ENCODE data around the gene NR2F1-AS1. TPM values are rescaled to one million over a fixed set of nuclear protein-coding genes. Genes with fewer than 3 reads are reported as not detected.
A peak's percentile ranks its signal among the peaks of the same experiment; 100 is the strongest.

Gene NR2F1-AS1
- total RNA-seq, 1 donor from 2014 or later: not detected

DNA sequence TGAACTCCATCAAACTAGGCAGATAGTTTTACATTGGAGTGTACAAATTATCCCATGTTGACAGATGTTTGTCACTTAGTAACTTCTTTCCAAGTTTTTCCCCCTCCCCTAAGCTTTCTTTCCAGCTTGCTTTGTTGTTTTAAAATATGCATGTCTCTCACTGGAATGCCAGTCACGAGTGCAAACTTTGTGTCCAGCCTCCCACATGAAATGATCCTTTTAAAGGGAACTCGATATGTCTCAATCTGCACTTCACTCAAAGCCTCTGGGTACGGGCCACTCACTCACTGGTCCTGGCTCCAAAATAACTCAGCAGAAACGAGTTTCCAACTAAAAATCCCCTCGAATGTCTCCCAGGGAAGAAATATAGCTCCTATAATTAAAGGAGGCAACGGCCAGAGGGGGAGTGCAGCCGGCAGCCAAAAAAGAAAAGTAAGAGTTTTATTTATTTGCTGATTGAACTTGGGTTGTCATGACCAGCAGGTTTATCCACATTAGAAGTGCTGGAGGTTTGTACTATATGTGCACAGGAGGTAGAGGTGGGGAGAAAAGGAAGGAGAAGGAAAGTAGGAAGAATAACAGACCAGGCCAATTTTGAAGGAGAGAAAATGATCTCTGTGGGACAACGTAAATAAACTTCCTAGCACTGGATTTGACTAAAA, 19.5 kb upstream of the NR2F1-AS1 start:
- peaks cover 7% of the 10 kb centered on the region for H3K9me3 Mint-ChIP-seq
- H3K4me1 Mint-ChIP-seq (ENCODE audit: low read depth): no peaks in the 10 kb centered on the region
- H3K27ac Mint-ChIP-seq: no peak overlapping the region
- H3K27me3 Mint-ChIP-seq (ENCODE audit: insufficient read depth): peaks cover 30% of the 10 kb centered on the region
- intact Hi-C loops (cut with micrococcal nuclease): no loop called here
- H3K36me3 Mint-ChIP-seq (ENCODE audit: low read depth): peaks cover 8% of the 10 kb centered on the region
- DNase-seq (ENCODE audit: low spot score): no peak
- no peak overlapping the region for H3K4me3 Mint-ChIP-seq

DNA sequence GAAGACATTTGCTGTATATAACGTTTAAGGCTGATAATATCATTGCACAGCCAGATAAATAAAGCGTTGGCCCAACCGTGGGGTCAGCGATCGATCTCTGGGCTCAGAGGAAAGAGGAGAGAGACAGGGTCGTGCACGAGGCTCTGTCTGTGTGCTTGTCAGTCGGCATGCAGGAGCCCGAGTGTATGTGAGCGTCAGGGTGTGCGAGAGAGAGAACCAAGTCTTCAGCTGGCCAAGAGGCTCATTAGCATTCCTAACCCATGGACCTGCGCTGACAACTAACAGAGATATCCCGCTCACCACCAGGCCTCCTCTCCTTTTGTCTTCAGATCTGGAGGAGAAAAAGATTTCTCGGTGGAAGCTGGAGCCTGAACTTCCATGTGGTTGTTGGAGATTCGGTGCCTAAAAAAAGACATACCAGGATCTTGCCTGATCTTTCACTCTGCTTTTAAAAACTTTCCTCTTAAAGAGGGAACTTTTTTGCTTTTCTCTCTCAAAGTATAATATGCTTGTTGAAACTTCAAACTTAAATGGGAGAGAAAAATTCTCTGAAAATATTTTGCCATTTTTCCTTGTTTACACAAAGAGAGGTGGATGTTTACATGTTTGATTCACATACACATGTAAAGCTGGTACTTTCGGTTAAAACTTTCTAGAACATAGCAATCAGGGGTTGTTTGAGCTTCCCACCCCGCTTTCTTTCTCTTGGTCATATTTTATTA, 18.5 kb upstream of the NR2F1-AS1 start:
- Mint-ChIP-seq H3K9me3 (peaks cover 11% of the 10 kb centered on the region), H3K4me3 (no peak overlapping the region), H3K27ac (no peak overlapping the region), H3K36me3 (ENCODE audit: low read depth) (peaks cover 6% of the 10 kb centered on the region), H3K4me1 (ENCODE audit: low read depth) (no peaks in the 10 kb centered on the region), H3K27me3 (ENCODE audit: insufficient read depth) (peaks cover 29% of the 10 kb centered on the region)
- no peak for DNase-seq (ENCODE audit: low spot score)
- intact Hi-C loops (cut with micrococcal nuclease): no loop called here

DNA sequence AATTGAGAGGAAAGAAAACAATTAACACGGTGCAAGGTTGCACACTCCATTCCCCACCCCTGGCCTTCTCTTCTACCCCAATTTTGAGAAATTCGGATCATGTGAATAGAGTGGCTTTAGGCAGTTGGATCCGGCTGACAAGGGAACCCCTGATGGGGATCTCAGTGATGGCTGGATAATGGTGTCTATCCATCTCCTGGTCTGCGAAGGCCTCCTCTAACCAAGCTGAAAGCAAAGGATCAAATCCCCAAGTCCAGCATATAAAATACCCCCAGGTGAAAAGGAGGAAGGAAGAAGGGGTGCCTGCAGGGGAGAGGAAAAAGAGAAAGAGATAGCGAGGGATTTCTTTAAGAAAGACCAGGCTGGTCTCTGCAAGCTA, 18.0 kb upstream of the NR2F1-AS1 start:
- no peak overlapping the region for H3K27ac Mint-ChIP-seq
- H3K9me3 Mint-ChIP-seq: peaks cover 11% of the 10 kb centered on the region
- H3K4me3 Mint-ChIP-seq: no peak overlapping the region
- H3K36me3 Mint-ChIP-seq (ENCODE audit: low read depth): peaks cover 6% of the 10 kb centered on the region
- no peak for DNase-seq (ENCODE audit: low spot score)
- no peaks in the 10 kb centered on the region for H3K4me1 Mint-ChIP-seq (ENCODE audit: low read depth)
- H3K27me3 Mint-ChIP-seq (ENCODE audit: insufficient read depth): peaks cover 32% of the 10 kb centered on the region
- intact Hi-C loops (cut with micrococcal nuclease): no loop called here

DNA sequence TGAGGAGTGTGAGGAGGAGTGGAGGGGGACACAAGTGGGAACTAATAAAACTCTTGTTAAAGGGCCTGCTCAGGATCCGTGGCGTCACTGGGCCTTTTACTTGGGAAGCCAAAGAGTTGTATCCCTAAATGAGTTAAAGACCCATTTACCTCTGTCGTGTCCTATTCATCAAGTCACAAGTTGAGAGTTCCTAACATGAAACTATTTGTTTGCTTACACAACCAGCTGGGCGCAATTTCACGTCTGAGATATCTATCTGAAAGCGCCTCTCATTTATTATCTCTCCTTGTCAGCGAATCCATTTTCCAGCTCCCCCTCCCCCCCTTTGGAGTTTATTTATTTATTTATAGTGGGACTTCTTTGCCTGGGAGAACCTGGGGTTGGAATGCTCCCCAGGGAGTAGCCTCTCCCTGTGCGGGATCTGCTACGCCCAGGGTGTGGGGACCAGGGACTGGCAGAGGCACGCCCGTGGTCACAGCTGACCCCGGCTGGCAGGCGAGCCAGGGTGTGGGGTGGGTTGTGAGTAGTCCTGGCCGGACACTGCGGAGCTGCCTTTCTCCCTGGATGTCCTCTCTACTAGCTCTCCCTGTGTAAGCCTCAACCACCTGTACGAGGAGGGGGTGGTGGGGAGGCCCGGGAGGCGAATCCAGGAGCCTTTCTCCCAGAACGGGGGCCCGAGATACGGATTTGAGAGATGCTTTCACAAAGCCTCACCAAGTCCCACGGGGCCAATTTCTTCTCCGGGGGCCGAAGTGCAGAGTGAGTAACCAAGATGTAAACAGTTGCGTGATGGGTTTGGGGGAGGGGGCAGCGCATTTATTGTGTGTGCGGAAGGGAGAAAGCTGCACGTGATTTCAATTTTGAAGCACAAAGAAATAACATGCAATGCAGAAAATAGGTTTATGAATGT, 17.3 kb upstream of the NR2F1-AS1 start:
- H3K27me3 Mint-ChIP-seq (ENCODE audit: insufficient read depth): peaks cover 33% of the 10 kb centered on the region
- H3K27ac Mint-ChIP-seq: no peak overlapping the region
- DNase-seq (ENCODE audit: low spot score): no peak
- H3K9me3 Mint-ChIP-seq: peaks cover 11% of the 10 kb centered on the region
- no peaks in the 10 kb centered on the region for H3K4me1 Mint-ChIP-seq (ENCODE audit: low read depth)
- intact Hi-C loops (cut with micrococcal nuclease): no loop called here
- peaks cover 7% of the 10 kb centered on the region for H3K36me3 Mint-ChIP-seq (ENCODE audit: low read depth)
- H3K4me3 Mint-ChIP-seq: no peak overlapping the region

DNA sequence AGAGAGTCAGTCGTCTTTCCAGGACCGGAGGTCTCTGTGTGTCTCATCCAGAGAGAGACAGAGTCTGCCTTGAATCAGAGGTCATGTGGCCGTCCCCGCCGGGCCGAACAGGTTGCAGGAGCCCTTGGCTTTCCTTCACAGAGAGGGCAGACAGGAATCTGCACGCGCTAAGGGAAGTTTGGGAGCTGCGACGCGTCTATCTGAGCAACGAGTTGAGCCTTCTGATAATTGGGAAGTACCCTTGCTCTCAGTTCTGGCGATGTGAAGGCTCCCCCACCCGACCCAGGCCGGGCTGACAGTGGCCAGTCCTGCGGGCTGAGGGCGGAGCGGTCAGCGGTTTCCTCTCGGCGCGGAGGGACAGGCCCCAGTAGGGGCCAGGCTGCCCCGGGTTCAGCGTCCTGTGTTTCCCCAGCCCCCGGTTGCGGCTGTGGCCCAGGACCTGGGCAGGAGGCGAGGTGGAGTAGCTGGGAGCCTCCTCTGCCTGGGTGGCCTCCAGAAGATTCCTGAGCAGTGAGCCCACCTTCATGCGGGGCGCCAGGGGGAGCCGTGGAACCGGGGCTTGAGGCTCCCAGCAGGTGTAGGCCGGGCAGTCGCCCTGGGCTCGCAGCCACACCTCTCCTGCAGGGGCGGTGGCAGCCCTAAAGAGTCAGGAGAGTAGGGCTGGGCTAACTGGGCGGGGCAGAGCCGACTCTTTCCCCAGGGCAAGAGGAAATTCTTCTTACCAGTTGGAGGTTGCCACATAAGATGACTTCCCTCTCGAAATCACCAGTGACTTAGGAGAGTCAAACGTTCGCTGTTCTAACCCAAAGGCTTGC, 15.9 kb upstream of the NR2F1-AS1 start:
- peaks cover 45% of the 10 kb centered on the region for H3K27me3 Mint-ChIP-seq (ENCODE audit: insufficient read depth)
- no peaks in the 10 kb centered on the region for H3K4me1 Mint-ChIP-seq (ENCODE audit: low read depth)
- no peak for DNase-seq (ENCODE audit: low spot score)
- H3K27ac Mint-ChIP-seq: no peak overlapping the region
- peaks cover 7% of the 10 kb centered on the region for H3K36me3 Mint-ChIP-seq (ENCODE audit: low read depth)
- H3K4me3 Mint-ChIP-seq: no peak overlapping the region
- intact Hi-C loops (cut with micrococcal nuclease): no loop called here
- peaks cover 11% of the 10 kb centered on the region for H3K9me3 Mint-ChIP-seq

DNA sequence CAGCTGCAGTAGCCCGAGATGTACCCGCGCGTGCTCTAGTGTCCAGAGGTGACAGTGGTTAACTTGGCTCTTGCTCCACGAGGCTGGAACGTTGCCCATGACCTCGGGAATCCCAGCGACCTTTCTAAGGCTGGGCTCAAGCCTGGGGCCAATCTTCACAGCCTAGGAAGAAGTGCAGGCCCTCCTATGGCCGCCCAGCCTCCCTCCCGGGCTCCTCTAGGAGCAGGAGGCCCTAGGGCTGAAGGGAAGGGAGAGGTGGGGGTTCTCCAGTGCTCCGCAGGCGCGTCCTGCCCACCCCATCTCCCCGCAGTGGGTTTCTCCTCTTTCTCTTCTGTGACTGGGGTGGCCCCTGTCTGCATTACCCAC, 15.3 kb upstream of the NR2F1-AS1 start:
- Mint-ChIP-seq H3K27me3 (ENCODE audit: insufficient read depth) (peaks cover 50% of the 10 kb centered on the region), H3K27ac (peak overlapping the region; percentile 47), H3K4me3 (no peak overlapping the region), H3K9me3 (peaks cover 11% of the 10 kb centered on the region), H3K36me3 (ENCODE audit: low read depth) (peaks cover 7% of the 10 kb centered on the region), H3K4me1 (ENCODE audit: low read depth) (no peaks in the 10 kb centered on the region)
- intact Hi-C loops (cut with micrococcal nuclease): no loop called here
- no peak for DNase-seq (ENCODE audit: low spot score)

DNA sequence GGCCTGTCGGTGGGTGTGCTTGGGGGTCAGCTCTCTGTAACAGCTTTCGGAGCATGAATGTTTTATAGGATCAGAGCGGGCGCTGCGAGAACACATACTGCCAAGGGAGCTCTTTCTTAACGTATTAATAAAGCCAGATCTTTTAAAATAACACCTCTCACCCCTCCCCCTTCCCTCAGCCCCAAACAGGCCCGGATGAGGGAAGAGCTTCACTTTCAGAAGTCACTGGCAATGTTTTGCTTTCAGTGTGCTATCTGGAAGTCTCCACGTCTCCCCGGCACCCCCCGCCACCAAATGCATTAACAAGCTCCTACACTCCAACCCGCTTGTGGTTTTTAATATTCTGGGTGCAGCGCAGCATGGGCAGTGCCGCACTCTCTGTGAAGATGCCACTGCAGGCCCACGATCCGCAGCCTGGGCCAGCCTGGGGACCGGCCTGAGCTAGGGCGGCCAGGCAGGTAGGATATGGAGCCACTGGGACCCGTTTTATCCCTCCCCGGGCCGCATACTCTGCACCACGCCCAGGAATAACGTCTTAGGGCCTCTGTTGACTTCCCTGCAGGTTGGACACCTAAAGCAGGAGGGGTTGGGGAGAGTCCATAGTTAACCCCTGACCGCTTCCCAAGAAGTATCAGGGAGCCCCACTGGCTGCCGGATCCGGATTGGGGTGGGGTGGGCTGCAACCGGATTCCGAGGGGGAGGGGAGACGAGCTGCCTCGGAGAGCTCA, 14.6 kb upstream of the NR2F1-AS1 start:
- intact Hi-C loops (cut with micrococcal nuclease): no loop called here
- no peak for DNase-seq (ENCODE audit: low spot score)
- peaks cover 7% of the 10 kb centered on the region for H3K36me3 Mint-ChIP-seq (ENCODE audit: low read depth)
- H3K27ac Mint-ChIP-seq: no peak overlapping the region
- H3K9me3 Mint-ChIP-seq: peaks cover 11% of the 10 kb centered on the region
- peaks cover 57% of the 10 kb centered on the region for H3K27me3 Mint-ChIP-seq (ENCODE audit: insufficient read depth)
- no peak overlapping the region for H3K4me3 Mint-ChIP-seq
- no peaks in the 10 kb centered on the region for H3K4me1 Mint-ChIP-seq (ENCODE audit: low read depth)

DNA sequence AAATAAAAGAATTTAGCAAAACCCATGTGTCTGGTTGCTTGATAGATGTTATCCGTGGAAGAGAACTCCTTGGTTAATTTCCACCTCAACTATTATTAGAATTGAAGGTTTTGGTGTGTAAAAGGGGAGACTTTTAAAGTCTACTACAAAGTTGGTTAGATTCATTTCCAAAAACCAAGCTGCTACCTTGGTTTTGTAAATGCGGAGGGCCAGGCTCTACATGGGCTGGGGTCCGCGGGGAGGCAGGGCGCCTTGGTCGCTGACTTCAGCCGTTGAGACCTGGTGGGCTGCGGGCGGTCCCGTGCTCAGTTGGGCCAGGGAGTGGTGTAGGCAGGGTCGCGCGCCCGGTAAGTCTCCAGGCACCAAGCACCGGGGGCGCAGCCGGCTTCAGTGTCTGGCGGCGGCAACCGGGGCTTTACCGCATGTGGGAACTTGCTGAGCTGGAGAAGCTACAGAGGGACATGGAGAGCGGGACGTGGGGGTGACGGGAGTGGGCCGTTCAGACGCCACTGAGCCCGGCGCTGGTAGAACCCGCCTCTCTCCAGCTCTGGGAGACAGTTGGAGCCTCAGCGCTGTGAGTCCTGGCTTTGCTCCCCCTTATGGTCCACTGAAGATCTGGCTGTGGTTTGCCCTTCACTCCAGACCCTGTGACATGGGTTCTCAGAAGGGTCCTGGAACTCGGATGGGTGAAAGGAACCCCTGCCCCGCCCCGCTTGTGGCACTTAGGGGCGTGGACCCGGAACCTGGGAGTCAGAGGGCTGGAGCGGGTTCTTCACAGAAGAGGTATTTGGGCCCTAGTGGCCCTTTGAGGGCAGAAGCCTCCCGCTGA, 13.8 kb upstream of the NR2F1-AS1 start:
- Mint-ChIP-seq H3K36me3 (ENCODE audit: low read depth) (peaks cover 7% of the 10 kb centered on the region), H3K27ac (no peak overlapping the region), H3K27me3 (ENCODE audit: insufficient read depth) (peaks cover 62% of the 10 kb centered on the region), H3K9me3 (peaks cover 11% of the 10 kb centered on the region), H3K4me3 (no peak overlapping the region), H3K4me1 (ENCODE audit: low read depth) (no peaks in the 10 kb centered on the region)
- intact Hi-C loops (cut with micrococcal nuclease): no loop called here
- no peak for DNase-seq (ENCODE audit: low spot score)

DNA sequence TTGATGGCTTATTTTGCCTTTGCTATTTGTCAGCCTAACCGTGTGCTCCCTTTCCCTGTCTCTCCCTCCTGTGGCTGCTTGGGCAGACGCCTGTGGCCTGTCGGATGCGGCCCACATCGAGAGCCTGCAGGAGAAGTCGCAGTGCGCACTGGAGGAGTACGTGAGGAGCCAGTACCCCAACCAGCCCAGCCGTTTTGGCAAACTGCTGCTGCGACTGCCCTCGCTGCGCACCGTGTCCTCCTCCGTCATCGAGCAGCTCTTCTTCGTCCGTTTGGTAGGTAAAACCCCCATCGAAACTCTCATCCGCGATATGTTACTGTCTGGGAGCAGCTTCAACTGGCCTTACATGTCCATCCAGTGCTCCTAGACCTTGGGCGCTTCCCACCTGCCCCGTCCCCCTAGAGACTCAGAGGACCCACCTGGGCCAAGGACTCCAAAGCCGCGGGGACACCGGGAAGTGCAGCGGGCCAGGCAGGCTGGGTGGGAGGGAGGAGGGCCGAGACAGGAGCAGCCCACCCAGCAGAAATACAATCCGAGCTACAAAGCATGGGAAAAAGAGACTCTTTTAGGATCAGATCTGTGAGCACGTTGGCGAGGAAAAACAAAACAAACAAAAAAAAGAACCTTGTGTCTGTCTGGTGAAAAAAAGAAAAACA, 12.6 kb upstream of the NR2F1-AS1 start:
- DNase-seq (ENCODE audit: low spot score): no peak
- H3K9me3 Mint-ChIP-seq: peaks cover 11% of the 10 kb centered on the region
- intact Hi-C loops (cut with micrococcal nuclease): no loop called here
- H3K4me1 Mint-ChIP-seq (ENCODE audit: low read depth): no peaks in the 10 kb centered on the region
- peaks cover 73% of the 10 kb centered on the region for H3K27me3 Mint-ChIP-seq (ENCODE audit: insufficient read depth)
- no peak overlapping the region for H3K4me3 Mint-ChIP-seq
- peaks cover 12% of the 10 kb centered on the region for H3K36me3 Mint-ChIP-seq (ENCODE audit: low read depth)
- no peak overlapping the region for H3K27ac Mint-ChIP-seq

DNA sequence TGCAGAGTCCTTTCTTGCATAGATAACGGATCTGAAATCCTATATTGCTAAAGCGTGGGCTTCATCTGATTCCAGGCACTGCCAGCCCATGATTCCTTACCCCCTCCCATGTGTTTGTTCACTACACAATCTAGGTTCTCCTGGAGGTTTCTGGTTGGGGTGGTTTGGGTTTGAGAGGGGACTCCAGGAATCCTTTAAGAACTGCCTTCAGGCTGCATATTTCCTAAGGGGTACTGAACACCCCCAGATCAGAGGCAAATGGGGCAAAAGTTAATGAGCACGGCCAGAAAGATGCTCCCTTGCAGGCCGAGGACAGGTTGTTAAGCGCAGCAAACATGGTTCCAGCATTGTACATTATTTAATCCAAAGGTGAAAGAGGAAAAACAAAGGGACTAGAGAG, 11.9 kb upstream of the NR2F1-AS1 start:
- no peak for DNase-seq (ENCODE audit: low spot score)
- H3K27me3 Mint-ChIP-seq (ENCODE audit: insufficient read depth): peaks cover 77% of the 10 kb centered on the region
- intact Hi-C loops (cut with micrococcal nuclease): no loop called here
- H3K36me3 Mint-ChIP-seq (ENCODE audit: low read depth): peaks cover 10% of the 10 kb centered on the region
- no peak overlapping the region for H3K27ac Mint-ChIP-seq
- H3K4me3 Mint-ChIP-seq: no peak overlapping the region
- no peaks in the 10 kb centered on the region for H3K4me1 Mint-ChIP-seq (ENCODE audit: low read depth)
- H3K9me3 Mint-ChIP-seq: peaks cover 11% of the 10 kb centered on the region

DNA sequence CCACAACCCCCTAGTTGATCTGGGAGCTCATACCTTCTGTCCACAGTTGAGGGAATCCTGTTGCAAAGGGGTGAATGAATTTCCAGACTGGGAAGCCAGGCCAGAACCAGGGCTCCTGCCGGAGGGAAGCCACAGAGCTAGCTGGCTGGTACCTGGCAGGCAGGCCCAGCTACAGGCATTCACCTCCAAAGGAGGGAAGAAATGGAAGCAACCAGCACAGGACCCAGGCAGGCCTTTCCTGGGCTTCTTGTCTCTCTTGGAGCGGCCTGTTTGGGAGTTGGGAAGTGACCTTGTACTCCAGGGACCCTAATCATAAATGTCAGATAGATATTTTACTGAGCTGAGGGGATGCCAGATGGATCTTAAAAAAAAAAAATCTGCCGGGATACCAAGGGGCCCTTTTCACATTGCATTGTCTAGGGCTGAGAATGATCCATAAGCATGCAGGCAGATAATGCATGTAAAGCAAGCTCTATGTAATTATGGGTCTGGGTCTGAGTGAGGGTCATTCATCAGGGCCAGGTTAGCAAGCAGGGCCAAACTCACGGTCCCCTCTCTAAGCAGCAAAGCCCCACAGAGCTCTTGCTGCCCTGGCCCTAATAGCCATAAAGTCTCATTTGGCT, 10.4 kb upstream of the NR2F1-AS1 start:
- H3K4me3 Mint-ChIP-seq: no peak overlapping the region
- intact Hi-C loops (cut with micrococcal nuclease): no loop called here
- no peak for DNase-seq (ENCODE audit: low spot score)
- H3K9me3 Mint-ChIP-seq: peaks cover 11% of the 10 kb centered on the region
- no peak overlapping the region for H3K27ac Mint-ChIP-seq
- peaks cover 86% of the 10 kb centered on the region for H3K27me3 Mint-ChIP-seq (ENCODE audit: insufficient read depth)
- H3K36me3 Mint-ChIP-seq (ENCODE audit: low read depth): peaks cover 9% of the 10 kb centered on the region
- H3K4me1 Mint-ChIP-seq (ENCODE audit: low read depth): no peaks in the 10 kb centered on the region
